Astrocyte (in vitro differentiated cells and primary cell): ENCODE results near the gene RYR2.

Experiments used
- EZH2 ChIP-seq: IDR thresholded peaks from 2 replicates; pipeline ENCODE4 v1.6.1; 2012; ENCODE audit warnings: mild to moderate bottlenecking, low read length, inconsistent platforms; ENCODE audit not compliant: insufficient read depth
- TF ChIP-seq, protein P1 (sequence below): IDR thresholded peaks from 2 replicates; pipeline ENCODE4 v1.5.1; 2011; ENCODE audit warnings: low read depth, mild to moderate bottlenecking, inconsistent platforms, low read length, moderate library complexity; ENCODE audit not compliant: insufficient read depth

DNA sequence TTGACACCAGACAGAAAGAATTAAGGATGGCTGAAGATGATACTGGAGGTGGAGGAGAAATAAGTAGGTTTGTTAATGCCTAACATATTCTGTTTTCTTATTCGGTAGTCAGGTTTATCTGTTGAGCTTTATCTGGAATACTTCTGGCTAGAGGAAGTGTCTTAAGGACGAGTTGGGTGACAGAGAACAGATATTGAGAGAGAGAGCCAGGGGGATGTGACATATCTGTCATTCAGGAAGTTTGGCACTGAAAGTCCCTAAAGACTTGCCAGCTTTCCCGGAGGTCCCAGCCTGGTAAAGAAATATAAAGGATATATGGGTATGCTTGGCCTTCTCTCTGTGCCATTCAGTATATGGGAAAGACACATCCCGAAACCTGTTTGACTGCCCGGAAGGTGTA, 568.2 kb downstream of the RYR2 start:
- TF ChIP-seq, protein P1, sequence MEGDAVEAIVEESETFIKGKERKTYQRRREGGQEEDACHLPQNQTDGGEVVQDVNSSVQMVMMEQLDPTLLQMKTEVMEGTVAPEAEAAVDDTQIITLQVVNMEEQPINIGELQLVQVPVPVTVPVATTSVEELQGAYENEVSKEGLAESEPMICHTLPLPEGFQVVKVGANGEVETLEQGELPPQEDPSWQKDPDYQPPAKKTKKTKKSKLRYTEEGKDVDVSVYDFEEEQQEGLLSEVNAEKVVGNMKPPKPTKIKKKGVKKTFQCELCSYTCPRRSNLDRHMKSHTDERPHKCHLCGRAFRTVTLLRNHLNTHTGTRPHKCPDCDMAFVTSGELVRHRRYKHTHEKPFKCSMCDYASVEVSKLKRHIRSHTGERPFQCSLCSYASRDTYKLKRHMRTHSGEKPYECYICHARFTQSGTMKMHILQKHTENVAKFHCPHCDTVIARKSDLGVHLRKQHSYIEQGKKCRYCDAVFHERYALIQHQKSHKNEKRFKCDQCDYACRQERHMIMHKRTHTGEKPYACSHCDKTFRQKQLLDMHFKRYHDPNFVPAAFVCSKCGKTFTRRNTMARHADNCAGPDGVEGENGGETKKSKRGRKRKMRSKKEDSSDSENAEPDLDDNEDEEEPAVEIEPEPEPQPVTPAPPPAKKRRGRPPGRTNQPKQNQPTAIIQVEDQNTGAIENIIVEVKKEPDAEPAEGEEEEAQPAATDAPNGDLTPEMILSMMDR = no peak
- no peak for TF ChIP-seq EZH2
